BJ (cell line): Measurements from ENCODE around the gene PATE4. TPM values are rescaled to one million over a fixed set of nuclear protein-coding genes. Genes with fewer than 3 reads are reported as not detected.
"Not testable (repeated sequence)": the region's sequence is repeated elsewhere in the genome, so short reads cannot be mapped to it uniquely, and the experiment has no call there.

ENCODE experiments used
- CTCF ChIA-PET: fragments of 350-600 bp; formaldehyde crosslinking; extraction: SDS; loops from one replicate; lab custom pipeline; 2021; ENCODE audit warnings: antibody characterized with exemption, inconsistent platforms; lab: Yijun Ruan, JAX
- POLR2A ChIA-PET: fragments of 300-600 bp; sonication (Branson Sonifier 250); formaldehyde crosslinking; extraction: SDS; loops from one replicate; lab custom pipeline; 2021; ENCODE audit warnings: antibody characterized with exemption; lab: Charles Lee
- DNase-seq: peaks from one replicate; pipeline ENCODE4 v3.0.0-alpha.2; 2011; ENCODE audit warnings: low read depth
- H3K27me3 ChIP-seq: 2 replicates; pipeline ENCODE4 v1.6.0; 2011; ENCODE audit warnings: low read length; ENCODE audit not compliant: control insufficient read depth, insufficient read depth
- H3K36me3 ChIP-seq: 2 replicates; pipeline ENCODE4 v1.5.1; 2011; ENCODE audit warnings: low read length; ENCODE audit not compliant: control insufficient read depth, insufficient read depth
- H3K4me3 ChIP-seq: 2 replicates; pipeline ENCODE4 v1.5.1; 2011; ENCODE audit warnings: low read depth, mild to moderate bottlenecking, control low read depth, low read length
- polyA plus RNA-seq: library from polyadenylated mRNA; depleted of rRNA; stranded (reverse); fragments of >200 nt; gene quantifications from 2 replicates; pipeline ENCODE4 v1.2.3, GENCODE V29; 2011
- TF ChIP-seq, protein P1 (sequence below): IDR thresholded peaks from 2 replicates; pipeline ENCODE4 v1.5.1; 2011; ENCODE audit warnings: low read depth, mild to moderate bottlenecking, control low read depth, inconsistent platforms, low read length, moderate library complexity; ENCODE audit not compliant: insufficient read depth

Gene PATE4
- polyA plus RNA-seq, 1 experiment: not detected

DNA sequence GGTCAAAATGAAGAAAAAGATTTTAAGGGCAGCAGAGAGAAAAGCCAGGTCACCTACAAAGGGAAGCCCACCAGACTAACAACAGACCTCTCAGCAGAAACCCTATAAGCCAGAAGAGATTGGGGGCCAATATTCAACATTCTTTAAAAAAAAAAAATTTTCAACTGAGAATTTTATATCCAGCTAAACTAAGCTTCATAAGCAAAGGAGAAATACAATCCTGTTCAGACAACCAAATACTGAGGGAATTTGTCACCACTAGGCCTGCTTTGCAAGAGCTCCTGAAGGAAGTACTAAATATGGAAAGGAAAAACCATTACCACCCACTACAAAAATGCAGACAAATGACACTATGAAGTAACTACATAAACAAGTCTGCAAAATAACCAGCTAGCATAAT is 13.1 kb downstream of the PATE4 start:
- ChIA-PET POLR2A (no interaction called here), CTCF (no interaction called here)
- no peak for DNase-seq
- Histone ChIP-seq H3K27me3 (no peaks in the 10 kb centered on the region), H3K4me3 (no peak overlapping the region), H3K36me3 (no peaks in the 10 kb centered on the region)
- TF ChIP-seq, protein P1, sequence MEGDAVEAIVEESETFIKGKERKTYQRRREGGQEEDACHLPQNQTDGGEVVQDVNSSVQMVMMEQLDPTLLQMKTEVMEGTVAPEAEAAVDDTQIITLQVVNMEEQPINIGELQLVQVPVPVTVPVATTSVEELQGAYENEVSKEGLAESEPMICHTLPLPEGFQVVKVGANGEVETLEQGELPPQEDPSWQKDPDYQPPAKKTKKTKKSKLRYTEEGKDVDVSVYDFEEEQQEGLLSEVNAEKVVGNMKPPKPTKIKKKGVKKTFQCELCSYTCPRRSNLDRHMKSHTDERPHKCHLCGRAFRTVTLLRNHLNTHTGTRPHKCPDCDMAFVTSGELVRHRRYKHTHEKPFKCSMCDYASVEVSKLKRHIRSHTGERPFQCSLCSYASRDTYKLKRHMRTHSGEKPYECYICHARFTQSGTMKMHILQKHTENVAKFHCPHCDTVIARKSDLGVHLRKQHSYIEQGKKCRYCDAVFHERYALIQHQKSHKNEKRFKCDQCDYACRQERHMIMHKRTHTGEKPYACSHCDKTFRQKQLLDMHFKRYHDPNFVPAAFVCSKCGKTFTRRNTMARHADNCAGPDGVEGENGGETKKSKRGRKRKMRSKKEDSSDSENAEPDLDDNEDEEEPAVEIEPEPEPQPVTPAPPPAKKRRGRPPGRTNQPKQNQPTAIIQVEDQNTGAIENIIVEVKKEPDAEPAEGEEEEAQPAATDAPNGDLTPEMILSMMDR: no peak

DNA sequence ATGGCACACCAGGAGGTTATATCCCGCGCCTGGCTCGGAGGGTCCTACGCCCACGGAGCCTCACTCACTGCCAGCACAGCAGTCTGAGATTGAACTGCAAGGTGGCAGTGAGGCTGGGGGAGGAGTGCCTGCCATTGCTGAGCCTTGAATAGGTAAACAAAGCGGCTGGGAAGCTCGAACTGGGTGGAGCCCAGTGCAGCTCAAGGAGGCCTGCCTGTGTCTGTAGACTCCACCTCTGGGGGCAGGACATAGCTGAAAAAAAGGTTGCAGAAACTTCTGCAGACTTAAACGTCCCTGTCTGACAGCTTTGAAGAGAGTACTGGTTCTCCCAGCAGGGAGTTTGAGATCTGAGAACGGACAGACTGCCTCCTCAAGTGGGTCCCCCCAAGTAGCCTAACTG is 24.6 kb downstream of the PATE4 start:
- H3K36me3 ChIP-seq, CTCF ChIA-PET, H3K27me3 ChIP-seq, DNase-seq, POLR2A ChIA-PET, H3K4me3 ChIP-seq: not testable (repeated sequence)

DNA sequence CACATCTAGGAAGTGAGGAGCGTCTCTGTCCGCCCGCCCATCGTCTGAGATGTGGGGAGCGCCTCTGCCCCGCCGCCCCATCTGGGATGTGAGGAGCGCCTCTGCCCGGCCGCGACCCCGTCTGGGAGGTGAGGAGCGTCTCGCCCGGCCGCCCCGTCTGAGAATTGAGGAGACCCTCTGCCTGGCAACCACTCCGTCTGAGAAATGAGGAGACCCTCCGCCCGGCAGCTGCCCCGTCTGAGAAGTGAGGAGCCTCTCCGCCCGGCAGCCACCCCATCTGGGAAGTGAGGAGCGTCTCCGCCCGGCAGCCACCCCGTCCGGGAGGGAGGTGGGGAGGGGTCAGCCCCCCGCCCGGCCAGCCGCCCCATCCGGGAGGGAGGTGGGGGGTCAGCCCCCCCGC is 29.7 kb downstream of the PATE4 start:
- CTCF ChIA-PET, POLR2A ChIA-PET: not testable (repeated sequence)

DNA sequence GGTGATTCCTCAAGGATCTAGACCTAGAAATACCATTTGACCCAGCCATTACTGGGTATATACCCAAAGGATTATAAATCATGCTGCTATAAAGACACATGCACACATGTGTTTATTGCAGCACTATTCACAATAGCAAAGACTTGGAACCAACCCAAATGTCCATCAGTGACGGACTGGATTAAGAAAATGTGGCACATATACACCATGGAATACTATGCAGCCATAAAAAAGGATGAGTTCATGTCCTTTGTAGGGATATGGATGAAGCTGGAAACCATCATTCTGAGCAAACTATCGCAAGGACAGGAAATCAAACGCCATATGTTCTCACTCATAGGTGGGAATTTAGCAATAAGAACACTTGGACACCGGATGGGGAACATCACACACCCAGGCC is 32.2 kb downstream of the PATE4 start:
- H3K4me3 ChIP-seq, DNase-seq, H3K27me3 ChIP-seq, POLR2A ChIA-PET, H3K36me3 ChIP-seq, CTCF ChIA-PET: not testable (repeated sequence)

More for the DNA sequence above, 29.7 kb downstream of the PATE4 start:
- H3K36me3 ChIP-seq, H3K4me3 ChIP-seq, DNase-seq, H3K27me3 ChIP-seq: not testable (repeated sequence)

DNA sequence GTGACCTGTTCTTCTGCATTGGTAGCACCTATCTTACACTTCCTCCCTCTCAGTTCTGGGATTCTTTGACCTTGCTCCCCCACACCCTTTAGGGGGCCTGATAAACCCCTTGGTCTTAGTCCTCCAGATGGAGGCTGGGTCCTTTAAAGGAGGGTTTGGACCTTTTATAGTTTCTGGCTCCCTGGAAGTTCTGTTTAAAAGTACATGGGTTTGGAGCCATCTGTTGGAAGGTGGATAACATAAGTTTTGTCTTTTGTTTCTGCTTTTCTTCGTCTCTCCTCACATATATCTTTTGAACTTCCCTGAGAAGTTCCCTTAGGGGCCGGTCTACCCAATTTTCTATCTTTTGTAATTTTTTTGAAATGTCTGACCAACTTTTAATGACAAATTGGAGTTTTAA is 36.4 kb downstream of the PATE4 start:
- no peaks in the 10 kb centered on the region for H3K36me3 ChIP-seq
- no peak overlapping the region for H3K4me3 ChIP-seq
- TF ChIP-seq, protein P1: no peak
- ChIA-PET POLR2A (no interaction called here), CTCF (no interaction called here)
- no peak for DNase-seq
- no peaks in the 10 kb centered on the region for H3K27me3 ChIP-seq

DNA sequence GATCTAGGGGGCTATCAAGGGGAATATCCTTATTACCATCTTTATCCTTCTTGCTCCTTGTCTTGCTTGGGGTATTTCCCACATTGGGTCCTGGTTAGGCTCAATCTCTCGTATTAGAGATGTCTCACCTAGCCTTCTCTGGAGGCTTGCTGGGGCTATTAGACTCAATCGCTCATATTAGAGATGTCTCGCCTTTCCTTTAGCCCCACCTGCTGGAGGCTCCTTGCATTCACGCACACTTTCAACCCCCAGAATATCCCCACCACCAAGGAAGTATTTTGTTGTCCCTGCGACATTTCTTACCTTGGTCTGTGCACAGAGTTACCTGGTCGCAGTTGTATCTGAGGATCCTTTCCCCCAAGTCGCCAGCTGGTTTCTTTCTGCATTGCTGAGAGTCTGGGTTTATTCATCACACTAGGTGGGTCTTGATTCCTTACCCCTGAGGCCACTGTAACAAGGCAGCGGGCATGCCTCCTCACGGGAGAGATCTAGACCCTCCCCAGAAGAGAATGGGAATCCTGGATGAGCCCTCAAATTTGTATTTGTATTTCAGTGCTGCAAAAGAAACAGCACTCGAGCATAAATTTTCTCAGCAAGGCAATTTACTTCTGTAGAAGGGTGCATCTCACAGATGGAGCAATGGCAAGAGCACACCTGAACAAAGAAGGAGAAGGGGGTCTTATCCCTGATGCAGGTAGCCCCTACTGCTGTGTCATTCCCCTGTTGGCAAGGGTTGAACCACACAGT is 38.4 kb downstream of the PATE4 start:
- H3K36me3 ChIP-seq: no peaks in the 10 kb centered on the region
- ChIA-PET POLR2A (no interaction called here), CTCF (interaction anchor here (2.0 kb wide), 1 partner anchor 148 kb away, joined by 6 read pairs; no protein-coding TSS in a partner anchor)
- no peak for DNase-seq
- TF ChIP-seq, protein P1: peak; percentile 67
- H3K27me3 ChIP-seq: no peaks in the 10 kb centered on the region
- H3K4me3 ChIP-seq: no peak overlapping the region

DNA sequence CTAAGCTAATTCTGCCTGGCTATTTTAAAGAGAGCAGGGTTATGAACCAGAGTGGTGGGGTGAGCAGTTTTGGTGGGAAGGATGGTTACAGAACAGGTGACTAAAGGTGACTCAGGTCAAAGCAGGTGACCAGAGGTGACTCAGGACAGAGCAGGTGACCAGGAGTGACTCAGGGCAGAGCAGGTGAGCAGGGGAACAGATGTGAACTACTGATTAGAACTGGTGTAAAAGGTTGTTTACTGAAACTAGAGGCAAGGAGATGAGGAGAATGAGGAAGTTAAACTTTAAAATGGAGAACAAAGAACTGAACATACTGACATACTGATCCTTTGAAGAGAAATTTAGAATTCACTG is 39.0 kb downstream of the PATE4 start:
- no peaks in the 10 kb centered on the region for H3K36me3 ChIP-seq
- POLR2A ChIA-PET: no interaction called here
- H3K27me3 ChIP-seq: no peaks in the 10 kb centered on the region
- CTCF ChIA-PET: interaction anchor here (2.0 kb wide), 1 partner anchor 148 kb away, joined by 6 read pairs; no protein-coding TSS in a partner anchor
- no peak for DNase-seq
- no peak overlapping the region for H3K4me3 ChIP-seq
- TF ChIP-seq, protein P1: no peak
